ENCODE results near the gene RS1. TPM values are rescaled to one million over a fixed set of nuclear protein-coding genes. Genes with fewer than 3 reads are reported as not detected.
A peak's percentile ranks its signal among the peaks of the same experiment; 100 is the strongest.

RS1 gene
- polyA plus RNA-seq, 1 donor, result 0.03 TPM

DNA sequence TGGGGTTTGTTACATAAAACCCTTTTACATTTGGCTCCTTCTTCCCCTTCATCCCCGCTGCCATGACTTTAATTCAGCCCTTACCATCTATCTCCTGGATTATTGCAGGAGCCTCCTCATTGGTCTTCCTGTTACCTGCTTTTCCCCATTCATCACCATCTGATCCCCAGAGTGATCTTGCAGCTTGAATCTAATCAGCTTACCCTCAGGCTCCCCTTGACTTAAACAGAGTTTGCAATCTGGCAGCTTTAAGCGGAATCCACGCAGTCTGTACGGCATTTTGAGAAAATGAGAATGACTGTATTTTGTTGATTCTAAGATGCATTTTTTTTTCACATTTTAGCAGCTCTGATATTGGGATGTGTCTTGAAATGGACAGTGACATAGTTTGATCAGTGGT is 20.6 kb upstream of the RS1 start:
- Histone ChIP-seq H3K9me3 (ENCODE audit: control insufficient read depth, low read depth, low read length) (no peaks in the 10 kb centered on the region), H3K27me3 (ENCODE audit: control insufficient read depth, insufficient read depth, low read length) (no peaks in the 10 kb centered on the region), H3K27ac (ENCODE audit: low read length) (no peak overlapping the region), H3K4me3 (ENCODE audit: low read length) (no peak overlapping the region), H3K4me1 (ENCODE audit: control insufficient read depth, insufficient read depth, low read length) (no peaks in the 10 kb centered on the region), H3K36me3 (ENCODE audit: control insufficient read depth, insufficient read depth, low read length) (no peaks in the 10 kb centered on the region)
- WGBS (ENCODE audit: insufficient coverage, low lambda C conversion rate), result 100% methylated on average over 3 of the region's 4 CpGs
- no peak for DNase-seq

DNA sequence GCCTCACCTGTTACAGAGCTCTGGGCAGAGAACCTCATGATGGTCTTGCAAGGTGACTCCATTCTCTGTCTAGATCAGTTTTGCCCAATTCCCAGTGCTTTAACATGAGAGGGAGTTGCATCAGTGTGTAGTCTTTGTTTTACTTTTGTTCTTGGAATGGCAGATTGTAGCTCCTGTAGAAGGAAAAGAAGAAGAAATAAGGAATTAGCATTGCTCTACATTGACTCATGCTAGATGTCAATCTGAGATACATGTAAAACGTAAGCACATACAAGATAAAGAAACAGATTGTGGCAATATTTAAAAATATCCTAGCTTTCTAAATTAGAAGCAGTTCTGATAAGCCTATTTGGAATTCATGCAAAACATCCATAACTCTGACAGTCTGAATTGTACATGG is 19.5 kb upstream of the RS1 start:
- Histone ChIP-seq H3K27ac (ENCODE audit: low read length) (no peak overlapping the region), H3K9me3 (ENCODE audit: control insufficient read depth, low read depth, low read length) (no peaks in the 10 kb centered on the region), H3K36me3 (ENCODE audit: control insufficient read depth, insufficient read depth, low read length) (no peaks in the 10 kb centered on the region), H3K4me1 (ENCODE audit: control insufficient read depth, insufficient read depth, low read length) (no peaks in the 10 kb centered on the region), H3K27me3 (ENCODE audit: control insufficient read depth, insufficient read depth, low read length) (no peaks in the 10 kb centered on the region), H3K4me3 (ENCODE audit: low read length) (no peak overlapping the region)
- no peak for DNase-seq
- whole genome bisulfite sequencing (ENCODE audit: insufficient coverage, low lambda C conversion rate), result no CpG with 5 or more reads among the region's 1 CpG

DNA sequence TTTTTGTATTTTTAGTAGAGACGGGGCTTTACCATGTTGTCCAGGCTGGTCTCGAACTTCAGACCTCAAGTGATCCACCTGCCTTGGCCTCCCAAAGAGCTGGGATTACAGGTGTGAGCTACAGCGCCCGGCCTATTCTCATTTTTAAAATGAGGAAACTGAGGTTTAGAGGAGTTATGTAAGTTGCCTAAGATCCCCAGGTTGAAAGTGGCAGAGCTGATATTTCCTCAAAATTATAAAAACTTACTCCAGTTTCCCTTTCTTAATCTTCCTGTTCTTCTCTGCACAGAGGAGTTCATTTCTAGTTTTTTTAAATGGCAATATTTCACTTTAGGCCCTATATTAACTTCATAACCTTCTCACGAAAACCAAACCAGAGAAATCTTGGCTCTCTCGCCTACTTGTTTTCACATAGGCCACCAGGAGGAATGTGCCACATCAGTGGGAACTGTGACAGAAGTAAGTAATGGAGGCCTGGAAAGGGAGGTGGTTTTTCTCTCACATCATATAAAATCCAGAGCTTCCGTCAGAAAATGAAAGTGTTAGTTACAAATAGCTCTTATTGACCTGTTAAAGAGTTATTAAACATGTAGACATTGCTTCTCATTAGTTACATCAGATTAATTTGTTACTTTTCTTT is 16.1 kb upstream of the RS1 start:
- Histone ChIP-seq H3K27ac (ENCODE audit: low read length) (no peak overlapping the region), H3K4me3 (ENCODE audit: low read length) (no peak overlapping the region), H3K36me3 (ENCODE audit: control insufficient read depth, insufficient read depth, low read length) (no peaks in the 10 kb centered on the region), H3K27me3 (ENCODE audit: control insufficient read depth, insufficient read depth, low read length) (no peaks in the 10 kb centered on the region), H3K9me3 (ENCODE audit: control insufficient read depth, low read depth, low read length) (no peaks in the 10 kb centered on the region), H3K4me1 (ENCODE audit: control insufficient read depth, insufficient read depth, low read length) (no peaks in the 10 kb centered on the region)
- no peak for DNase-seq
- WGBS (ENCODE audit: insufficient coverage, low lambda C conversion rate), result no CpG with 5 or more reads among the region's 7 CpGs

DNA sequence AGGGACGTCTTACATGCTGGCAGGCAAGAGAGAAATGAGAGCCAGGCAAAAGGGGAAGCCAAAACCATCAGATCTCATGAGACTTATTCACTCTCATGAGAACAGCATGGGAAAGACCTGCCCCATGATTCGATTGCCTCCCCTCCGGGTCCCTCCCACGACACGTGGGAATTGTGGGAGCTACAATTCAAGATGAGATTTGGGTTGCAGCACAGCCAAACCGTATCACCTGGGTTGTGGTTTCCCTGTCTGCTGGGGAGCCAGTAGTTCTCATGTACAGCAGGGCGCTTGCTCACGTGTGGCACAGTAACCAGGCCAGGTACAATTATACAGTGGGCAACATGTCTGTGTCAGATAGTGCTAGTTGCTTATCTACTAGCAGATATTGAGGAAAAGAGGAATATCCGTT is 11.1 kb upstream of the RS1 start:
- Histone ChIP-seq H3K27ac (ENCODE audit: low read length) (no peak overlapping the region), H3K4me1 (ENCODE audit: control insufficient read depth, insufficient read depth, low read length) (no peaks in the 10 kb centered on the region), H3K9me3 (ENCODE audit: control insufficient read depth, low read depth, low read length) (no peaks in the 10 kb centered on the region), H3K36me3 (ENCODE audit: control insufficient read depth, insufficient read depth, low read length) (no peaks in the 10 kb centered on the region), H3K4me3 (ENCODE audit: low read length) (no peak overlapping the region), H3K27me3 (ENCODE audit: control insufficient read depth, insufficient read depth, low read length) (no peaks in the 10 kb centered on the region)
- no peak for DNase-seq
- no CpG with 5 or more reads among the region's 9 CpGs for WGBS (ENCODE audit: insufficient coverage, low lambda C conversion rate)

DNA sequence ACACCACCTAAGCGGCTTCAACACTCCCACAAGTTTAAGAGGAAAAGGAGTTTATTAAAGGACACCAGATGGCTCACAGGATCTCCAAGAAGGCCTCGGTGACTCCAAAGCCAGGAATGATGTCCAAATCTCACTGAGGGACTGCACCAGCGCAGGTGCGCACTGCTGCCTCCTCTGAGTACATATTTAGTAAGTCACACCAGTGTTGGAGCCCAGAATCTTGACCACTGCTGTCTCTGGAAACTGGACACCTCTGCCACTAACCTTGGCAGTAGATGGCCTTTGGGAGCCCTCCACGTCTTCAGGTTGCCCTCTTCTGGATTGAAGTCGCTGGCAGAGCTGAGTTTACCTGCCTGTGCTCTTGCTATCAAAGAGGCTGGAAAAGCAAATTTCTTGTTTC is 10.1 kb upstream of the RS1 start:
- H3K27ac ChIP-seq (ENCODE audit: low read length), result no peak overlapping the region
- no CpG with 5 or more reads among the region's 6 CpGs for WGBS (ENCODE audit: insufficient coverage, low lambda C conversion rate)
- DNase-seq, result no peak
- H3K36me3 ChIP-seq (ENCODE audit: control insufficient read depth, insufficient read depth, low read length), result no peaks in the 10 kb centered on the region
- H3K9me3 ChIP-seq (ENCODE audit: control insufficient read depth, low read depth, low read length), result no peaks in the 10 kb centered on the region
- H3K4me3 ChIP-seq (ENCODE audit: low read length), result no peak overlapping the region
- no peaks in the 10 kb centered on the region for H3K4me1 ChIP-seq (ENCODE audit: control insufficient read depth, insufficient read depth, low read length)
- no peaks in the 10 kb centered on the region for H3K27me3 ChIP-seq (ENCODE audit: control insufficient read depth, insufficient read depth, low read length)

DNA sequence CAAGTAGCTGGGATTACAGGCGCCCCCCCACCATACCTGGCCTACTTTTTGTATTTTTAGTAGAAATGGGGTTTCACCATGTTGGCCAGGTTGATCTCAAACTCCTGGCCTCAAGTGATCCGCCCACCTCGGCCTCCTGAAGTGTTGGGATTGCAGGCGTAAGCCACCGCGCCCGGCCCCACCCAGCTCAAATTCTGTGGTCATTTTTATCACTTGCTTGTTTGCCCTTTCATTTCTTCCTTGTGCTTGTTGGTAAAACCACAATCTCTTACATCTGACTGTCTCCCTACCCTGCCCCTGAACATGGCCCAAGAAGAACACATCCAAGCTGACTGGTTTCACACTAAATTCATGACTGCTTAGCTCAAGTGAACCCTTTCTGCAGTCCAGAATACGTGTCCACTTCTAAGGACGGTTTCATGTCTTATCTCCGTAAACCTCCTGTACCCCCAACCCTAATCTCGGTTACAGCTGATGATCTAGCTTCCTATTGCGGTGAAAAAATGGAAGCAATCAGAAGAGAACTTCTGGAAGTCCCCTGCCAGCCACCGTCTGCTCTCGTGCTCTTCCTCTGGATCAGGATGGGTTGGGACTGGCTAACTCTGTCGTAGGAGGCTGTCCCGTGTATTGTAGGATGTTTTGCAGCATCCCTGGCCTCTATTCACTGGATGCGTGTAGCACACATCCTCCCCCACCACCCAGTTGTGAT is 5.4 kb upstream of the RS1 start:
- H3K27ac ChIP-seq (ENCODE audit: low read length), result no peak overlapping the region
- no peaks in the 10 kb centered on the region for H3K4me1 ChIP-seq (ENCODE audit: control insufficient read depth, insufficient read depth, low read length)
- no CpG with 5 or more reads among the region's 17 CpGs for WGBS (ENCODE audit: insufficient coverage, low lambda C conversion rate)
- H3K36me3 ChIP-seq (ENCODE audit: control insufficient read depth, insufficient read depth, low read length), result no peaks in the 10 kb centered on the region
- H3K9me3 ChIP-seq (ENCODE audit: control insufficient read depth, low read depth, low read length), result no peaks in the 10 kb centered on the region
- H3K4me3 ChIP-seq (ENCODE audit: low read length), result no peak overlapping the region
- no peak for DNase-seq
- H3K27me3 ChIP-seq (ENCODE audit: control insufficient read depth, insufficient read depth, low read length), result no peaks in the 10 kb centered on the region

DNA sequence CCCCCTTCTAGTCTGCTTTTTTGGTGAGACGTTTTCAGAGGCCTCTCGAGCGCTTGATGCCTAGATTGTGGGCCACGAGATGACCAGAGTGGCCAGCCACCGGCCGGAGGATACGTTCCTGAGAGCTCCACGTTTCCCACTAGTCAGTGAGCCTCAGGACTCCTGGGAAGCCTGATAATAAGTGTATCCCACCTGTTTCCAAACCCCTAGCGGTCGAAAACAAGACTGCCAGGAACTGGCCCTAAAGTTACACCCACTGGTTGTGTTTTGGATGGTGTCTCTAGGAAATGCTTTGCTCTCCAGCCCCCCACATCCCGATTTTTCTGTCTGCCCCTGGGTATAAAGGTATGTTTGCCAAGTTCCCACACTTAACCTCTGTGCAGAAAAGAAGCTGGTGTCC is 4.6 kb upstream of the RS1 start:
- no peaks in the 10 kb centered on the region for H3K27me3 ChIP-seq (ENCODE audit: control insufficient read depth, insufficient read depth, low read length)
- no CpG with 5 or more reads among the region's 11 CpGs for WGBS (ENCODE audit: insufficient coverage, low lambda C conversion rate)
- no peaks in the 10 kb centered on the region for H3K4me1 ChIP-seq (ENCODE audit: control insufficient read depth, insufficient read depth, low read length)
- no peak overlapping the region for H3K4me3 ChIP-seq (ENCODE audit: low read length)
- H3K9me3 ChIP-seq (ENCODE audit: control insufficient read depth, low read depth, low read length), result no peaks in the 10 kb centered on the region
- H3K27ac ChIP-seq (ENCODE audit: low read length), result no peak overlapping the region
- peak in 1 of 2 donors; percentile 13 for DNase-seq
- no peaks in the 10 kb centered on the region for H3K36me3 ChIP-seq (ENCODE audit: control insufficient read depth, insufficient read depth, low read length)

DNA sequence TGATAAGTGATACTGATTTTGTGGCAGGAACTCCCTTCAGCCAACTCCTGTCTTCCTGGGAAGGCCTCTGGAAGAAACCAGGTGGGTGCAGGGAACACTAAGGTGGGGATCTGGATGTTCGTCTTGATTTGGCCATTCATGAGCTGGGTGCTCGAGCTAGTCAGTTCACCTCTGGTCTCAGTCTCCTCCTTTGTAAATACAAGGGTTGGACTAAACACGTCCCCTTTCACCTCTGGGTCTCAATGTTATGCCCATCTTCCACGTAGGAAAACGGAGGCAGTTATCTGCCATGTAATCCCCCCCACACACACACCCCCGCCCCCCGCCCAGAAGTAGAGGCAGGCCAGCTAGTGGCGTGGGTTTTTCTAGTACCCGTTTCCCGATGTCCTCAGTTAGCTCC is 4.1 kb upstream of the RS1 start:
- WGBS (ENCODE audit: insufficient coverage, low lambda C conversion rate), result no CpG with 5 or more reads among the region's 10 CpGs
- H3K9me3 ChIP-seq (ENCODE audit: control insufficient read depth, low read depth, low read length), result no peaks in the 10 kb centered on the region
- no peak for DNase-seq
- no peak overlapping the region for H3K27ac ChIP-seq (ENCODE audit: low read length)
- H3K27me3 ChIP-seq (ENCODE audit: control insufficient read depth, insufficient read depth, low read length), result no peaks in the 10 kb centered on the region
- H3K4me1 ChIP-seq (ENCODE audit: control insufficient read depth, insufficient read depth, low read length), result no peaks in the 10 kb centered on the region
- no peak overlapping the region for H3K4me3 ChIP-seq (ENCODE audit: low read length)
- H3K36me3 ChIP-seq (ENCODE audit: control insufficient read depth, insufficient read depth, low read length), result no peaks in the 10 kb centered on the region

DNA sequence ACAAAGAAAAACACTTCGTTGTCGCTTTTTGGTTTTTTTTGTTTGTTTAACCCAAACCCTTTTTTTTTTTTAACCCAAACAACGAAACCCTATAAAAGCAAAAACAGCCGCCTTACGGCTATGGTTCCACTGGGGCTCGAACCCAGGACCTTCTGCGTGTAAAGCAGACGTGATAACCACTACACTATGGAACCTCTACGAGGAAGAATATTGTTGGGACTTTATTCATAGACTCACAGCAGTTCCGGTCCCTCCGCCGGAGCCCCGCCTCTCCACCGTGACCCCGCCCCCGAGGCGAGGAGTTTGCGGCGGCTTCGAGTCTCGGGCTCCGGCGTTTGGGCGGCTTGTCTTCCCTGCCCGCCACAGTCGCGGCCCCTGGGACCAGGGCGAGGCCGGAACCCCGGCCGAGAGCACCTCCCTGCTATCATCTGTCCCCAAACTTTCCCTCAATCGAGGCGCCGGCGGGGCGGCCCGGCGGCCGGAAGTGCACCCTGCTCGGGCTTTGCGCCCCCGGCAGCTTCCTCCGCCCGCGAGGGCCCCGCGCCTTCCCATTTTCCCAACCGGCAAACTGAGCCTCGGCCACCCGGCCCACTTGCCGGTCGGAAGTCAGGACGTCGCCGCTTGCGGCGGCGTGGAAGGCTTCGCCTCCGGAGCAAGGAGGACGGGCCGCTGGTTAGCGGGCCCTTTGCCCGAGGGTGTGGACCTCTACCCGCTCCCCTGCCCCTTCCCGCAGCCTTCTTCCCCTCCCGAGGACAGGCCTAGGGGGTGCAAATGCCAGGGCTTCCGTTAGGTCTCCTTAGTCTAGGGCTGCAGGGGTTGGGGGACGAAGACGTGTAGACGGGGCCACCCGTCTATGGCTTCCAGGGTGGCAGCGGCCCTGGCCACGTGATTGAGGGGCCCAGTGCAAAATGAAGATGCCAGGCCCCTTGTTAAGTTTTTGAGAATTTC is 3.2 kb upstream of the RS1 start:
- H3K4me3 ChIP-seq (ENCODE audit: low read length), result peak overlapping the region; percentile 79
- H3K36me3 ChIP-seq (ENCODE audit: control insufficient read depth, insufficient read depth, low read length), result no peaks in the 10 kb centered on the region
- no peaks in the 10 kb centered on the region for H3K27me3 ChIP-seq (ENCODE audit: control insufficient read depth, insufficient read depth, low read length)
- H3K27ac ChIP-seq (ENCODE audit: low read length), result peak overlapping the region; percentile 62
- peak; percentile 61 to 78 for DNase-seq
- no CpG with 5 or more reads among the region's 74 CpGs for WGBS (ENCODE audit: insufficient coverage, low lambda C conversion rate)
- no peaks in the 10 kb centered on the region for H3K4me1 ChIP-seq (ENCODE audit: control insufficient read depth, insufficient read depth, low read length)
- H3K9me3 ChIP-seq (ENCODE audit: control insufficient read depth, low read depth, low read length), result no peaks in the 10 kb centered on the region

DNA sequence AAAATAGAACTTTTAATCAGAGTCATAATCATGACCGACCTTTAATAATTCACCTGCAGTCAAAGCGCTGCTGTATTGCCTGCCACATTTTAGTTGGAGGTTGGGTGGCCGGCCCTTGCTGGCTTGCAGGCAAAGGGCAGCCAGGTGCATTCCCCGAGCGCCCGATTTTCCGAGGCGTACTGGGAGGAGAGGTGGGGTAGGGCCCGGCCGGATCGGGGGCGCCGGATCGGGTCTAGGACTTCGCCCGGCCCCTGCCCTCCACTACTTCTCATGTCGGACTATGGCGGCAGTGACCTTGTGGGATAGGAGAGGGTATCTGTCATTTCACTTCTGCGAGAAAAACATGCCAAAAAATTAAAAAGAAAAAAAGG is 2.5 kb upstream of the RS1 start:
- WGBS (ENCODE audit: insufficient coverage, low lambda C conversion rate), result no CpG with 5 or more reads among the region's 19 CpGs
- Histone ChIP-seq H3K4me3 (ENCODE audit: low read length) (peak overlapping the region; percentile 79), H3K27ac (ENCODE audit: low read length) (peak overlapping the region; percentile 13), H3K36me3 (ENCODE audit: control insufficient read depth, insufficient read depth, low read length) (no peaks in the 10 kb centered on the region), H3K27me3 (ENCODE audit: control insufficient read depth, insufficient read depth, low read length) (no peaks in the 10 kb centered on the region), H3K9me3 (ENCODE audit: control insufficient read depth, low read depth, low read length) (no peaks in the 10 kb centered on the region), H3K4me1 (ENCODE audit: control insufficient read depth, insufficient read depth, low read length) (peaks cover 2% of the 10 kb centered on the region)
- peak in 1 of 2 donors; percentile 57 for DNase-seq

All from large intestine (tissue), 3 donors.